ENCODE results near the gene PIK3R5.
A peak's percentile ranks its signal among the peaks of the same experiment; 100 is the strongest.

Gene PIK3R5

GRCh38 chr17:8900207-8900606, 65.3 kb downstream of the PIK3R5 start:
- Histone ChIP-seq H3K27ac (ENCODE audit: low read length) (no peak overlapping the region), H3K4me3 (ENCODE audit: low read length) (no peak overlapping the region), H3K27me3 (ENCODE audit: control insufficient read depth, insufficient read depth, low read length) (0 out of 2 replicates have a peak, but pooled peaks cover 2% of the 10 kb centered on the region)

DNA sequence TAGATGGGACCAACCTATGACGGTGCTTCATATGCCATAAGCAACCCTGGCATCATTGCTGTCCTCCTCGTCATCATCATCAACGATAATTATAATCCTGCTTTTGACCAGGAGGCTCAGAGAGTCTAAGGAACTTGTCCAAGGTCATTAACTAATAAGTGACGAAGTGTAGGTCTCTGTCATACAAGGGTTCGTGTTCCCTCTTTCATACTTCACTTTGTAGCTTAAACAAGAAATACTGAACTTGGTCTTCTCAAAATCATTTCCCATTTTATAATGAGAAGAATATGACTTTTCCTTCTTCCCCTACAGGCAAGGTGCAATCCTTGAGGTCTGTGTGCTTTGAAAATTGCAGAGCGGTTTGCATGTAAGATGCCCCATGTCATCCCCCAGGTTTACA, 66.9 kb downstream of the PIK3R5 start:
- Histone ChIP-seq H3K27ac (ENCODE audit: low read length) (no peak overlapping the region), H3K36me3 (ENCODE audit: control insufficient read depth, insufficient read depth, low read length) (no peaks in the 10 kb centered on the region), H3K9me3 (ENCODE audit: control insufficient read depth, insufficient read depth, low read length) (no peaks in the 10 kb centered on the region), H3K27me3 (ENCODE audit: control insufficient read depth, insufficient read depth, low read length) (0 out of 2 replicates have a peak, but pooled peaks cover 2% of the 10 kb centered on the region), H3K4me3 (ENCODE audit: low read length) (no peak overlapping the region), H3K4me1 (ENCODE audit: control insufficient read depth, insufficient read depth, low read length) (peaks cover 10% of the 10 kb centered on the region)
- no CpG with 5 or more reads among the region's 6 CpGs for WGBS (ENCODE audit: insufficient coverage, insufficient read length)
- DNase-seq (ENCODE audit: low read depth, low spot score) = no peak

More at GRCh38 chr17:8900207-8900606, 65.3 kb downstream of the PIK3R5 start:
- Histone ChIP-seq H3K4me1 (ENCODE audit: control insufficient read depth, insufficient read depth, low read length) (peaks cover 5% of the 10 kb centered on the region), H3K9me3 (ENCODE audit: control insufficient read depth, insufficient read depth, low read length) (no peaks in the 10 kb centered on the region), H3K36me3 (ENCODE audit: control insufficient read depth, insufficient read depth, low read length) (no peaks in the 10 kb centered on the region)
- no CpG with 5 or more reads among the region's 6 CpGs for WGBS (ENCODE audit: insufficient coverage, insufficient read length)
- no peak for DNase-seq (ENCODE audit: low read depth, low spot score)

DNA sequence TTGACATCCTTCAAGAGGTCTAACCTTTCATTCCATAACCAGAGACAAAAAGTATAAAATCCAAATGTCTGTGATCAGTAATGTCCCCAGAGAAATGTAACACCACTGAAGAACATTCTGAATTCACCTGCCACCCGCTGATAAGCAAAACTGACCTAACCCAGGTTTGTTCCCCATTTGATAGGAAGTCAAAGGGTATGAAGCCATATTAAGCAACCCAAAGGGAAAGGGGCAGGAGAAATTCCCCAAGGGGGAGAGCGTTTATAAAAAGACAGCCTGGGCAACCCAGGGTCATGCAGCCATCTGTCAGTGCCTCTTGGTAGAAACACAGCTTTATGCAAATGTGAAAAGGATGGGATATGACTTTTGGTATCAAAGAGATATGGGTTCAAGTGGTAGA, 67.4 kb downstream of the PIK3R5 start:
- no CpG with 5 or more reads among the region's 2 CpGs for WGBS (ENCODE audit: insufficient coverage, insufficient read length)
- H3K27ac ChIP-seq (ENCODE audit: low read length) = no peak overlapping the region
- H3K36me3 ChIP-seq (ENCODE audit: control insufficient read depth, insufficient read depth, low read length) = no peaks in the 10 kb centered on the region
- 0 out of 2 replicates have a peak, but pooled peaks cover 2% of the 10 kb centered on the region for H3K27me3 ChIP-seq (ENCODE audit: control insufficient read depth, insufficient read depth, low read length)
- H3K4me3 ChIP-seq (ENCODE audit: low read length) = no peak overlapping the region
- H3K4me1 ChIP-seq (ENCODE audit: control insufficient read depth, insufficient read depth, low read length) = peaks cover 12% of the 10 kb centered on the region
- H3K9me3 ChIP-seq (ENCODE audit: control insufficient read depth, insufficient read depth, low read length) = no peaks in the 10 kb centered on the region
- no peak for DNase-seq (ENCODE audit: low read depth, low spot score)

DNA sequence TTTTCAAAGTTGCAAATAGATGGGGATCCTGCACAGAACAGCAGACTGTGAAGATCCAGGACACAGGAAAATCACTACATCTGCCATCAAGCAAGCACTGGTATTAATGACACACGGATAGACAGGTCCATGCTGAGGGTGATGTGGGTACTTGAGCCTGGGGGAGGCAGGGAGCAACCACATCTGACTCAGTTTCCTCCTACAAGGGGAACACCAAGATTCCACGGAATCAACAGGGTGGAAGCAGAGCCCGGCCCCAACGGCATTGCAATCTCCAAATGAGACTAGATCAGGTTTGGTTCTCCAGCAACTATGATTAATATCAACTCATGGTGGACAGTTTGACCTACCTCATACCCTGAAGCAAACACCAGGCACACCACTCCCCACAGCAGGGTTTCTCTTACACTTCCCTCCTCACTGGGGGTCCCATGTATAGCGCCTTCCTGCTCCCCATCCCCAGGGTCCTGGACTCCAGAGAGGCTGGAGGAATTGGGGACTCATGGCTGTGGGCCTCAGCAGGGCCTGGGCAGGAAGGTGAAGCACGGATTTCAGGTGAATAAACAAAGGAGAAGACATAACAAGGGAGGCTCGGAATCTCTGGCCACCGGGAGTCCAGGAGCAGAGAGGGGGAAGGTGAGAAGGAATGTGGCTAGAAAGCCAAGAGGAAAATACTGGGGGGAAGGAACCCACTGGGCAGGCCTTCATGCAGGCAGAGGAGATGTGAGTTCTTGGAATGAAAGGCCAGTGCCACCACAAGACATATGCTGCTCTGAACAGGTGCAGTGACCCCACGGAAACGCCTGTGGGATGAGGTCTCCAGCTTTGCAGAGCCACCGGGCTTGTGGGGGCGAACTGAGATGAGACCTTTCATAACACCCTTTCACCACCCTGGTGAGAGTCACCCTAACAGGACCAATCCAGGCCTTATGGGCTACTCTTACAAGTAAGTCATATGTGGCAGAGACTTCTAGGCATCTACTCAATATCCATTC, 68.6 kb downstream of the PIK3R5 start:
- DNase-seq (ENCODE audit: low read depth, low spot score) = no peak
- Histone ChIP-seq H3K4me3 (ENCODE audit: low read length) (no peak overlapping the region), H3K4me1 (ENCODE audit: control insufficient read depth, insufficient read depth, low read length) (peaks cover 12% of the 10 kb centered on the region), H3K9me3 (ENCODE audit: control insufficient read depth, insufficient read depth, low read length) (no peaks in the 10 kb centered on the region), H3K27ac (ENCODE audit: low read length) (no peak overlapping the region), H3K36me3 (ENCODE audit: control insufficient read depth, insufficient read depth, low read length) (no peaks in the 10 kb centered on the region), H3K27me3 (ENCODE audit: control insufficient read depth, insufficient read depth, low read length) (0 out of 2 replicates have a peak, but pooled peaks cover 2% of the 10 kb centered on the region)
- no CpG with 5 or more reads among the region's 12 CpGs for WGBS (ENCODE audit: insufficient coverage, insufficient read length)

DNA sequence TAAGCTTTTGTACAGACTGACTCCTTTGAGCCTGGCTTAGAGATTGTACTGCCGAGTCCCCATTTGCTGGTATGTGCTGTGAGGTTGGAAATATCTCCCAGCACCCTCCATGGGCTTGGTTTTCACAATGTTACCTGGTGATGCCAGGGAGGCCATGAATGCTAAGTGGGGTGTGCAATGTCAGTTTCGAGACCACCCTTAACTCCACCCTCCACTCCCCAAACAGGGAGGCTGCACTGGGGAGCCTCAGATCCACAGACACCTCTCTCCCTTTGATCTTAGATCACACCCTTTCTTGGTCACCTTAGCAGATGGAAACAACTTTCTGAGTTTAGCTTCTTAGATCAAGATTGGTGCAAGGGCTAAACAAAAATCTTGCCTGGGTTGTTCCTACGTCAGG, 69.4 kb downstream of the PIK3R5 start:
- H3K27me3 ChIP-seq (ENCODE audit: control insufficient read depth, insufficient read depth, low read length) = 0 out of 2 replicates have a peak, but pooled peaks cover 2% of the 10 kb centered on the region
- no CpG with 5 or more reads among the region's 3 CpGs for WGBS (ENCODE audit: insufficient coverage, insufficient read length)
- H3K27ac ChIP-seq (ENCODE audit: low read length) = no peak overlapping the region
- no peaks in the 10 kb centered on the region for H3K36me3 ChIP-seq (ENCODE audit: control insufficient read depth, insufficient read depth, low read length)
- DNase-seq (ENCODE audit: low read depth, low spot score) = no peak
- H3K4me3 ChIP-seq (ENCODE audit: low read length) = no peak overlapping the region
- peaks cover 10% of the 10 kb centered on the region for H3K4me1 ChIP-seq (ENCODE audit: control insufficient read depth, insufficient read depth, low read length)
- H3K9me3 ChIP-seq (ENCODE audit: control insufficient read depth, insufficient read depth, low read length) = no peaks in the 10 kb centered on the region

DNA sequence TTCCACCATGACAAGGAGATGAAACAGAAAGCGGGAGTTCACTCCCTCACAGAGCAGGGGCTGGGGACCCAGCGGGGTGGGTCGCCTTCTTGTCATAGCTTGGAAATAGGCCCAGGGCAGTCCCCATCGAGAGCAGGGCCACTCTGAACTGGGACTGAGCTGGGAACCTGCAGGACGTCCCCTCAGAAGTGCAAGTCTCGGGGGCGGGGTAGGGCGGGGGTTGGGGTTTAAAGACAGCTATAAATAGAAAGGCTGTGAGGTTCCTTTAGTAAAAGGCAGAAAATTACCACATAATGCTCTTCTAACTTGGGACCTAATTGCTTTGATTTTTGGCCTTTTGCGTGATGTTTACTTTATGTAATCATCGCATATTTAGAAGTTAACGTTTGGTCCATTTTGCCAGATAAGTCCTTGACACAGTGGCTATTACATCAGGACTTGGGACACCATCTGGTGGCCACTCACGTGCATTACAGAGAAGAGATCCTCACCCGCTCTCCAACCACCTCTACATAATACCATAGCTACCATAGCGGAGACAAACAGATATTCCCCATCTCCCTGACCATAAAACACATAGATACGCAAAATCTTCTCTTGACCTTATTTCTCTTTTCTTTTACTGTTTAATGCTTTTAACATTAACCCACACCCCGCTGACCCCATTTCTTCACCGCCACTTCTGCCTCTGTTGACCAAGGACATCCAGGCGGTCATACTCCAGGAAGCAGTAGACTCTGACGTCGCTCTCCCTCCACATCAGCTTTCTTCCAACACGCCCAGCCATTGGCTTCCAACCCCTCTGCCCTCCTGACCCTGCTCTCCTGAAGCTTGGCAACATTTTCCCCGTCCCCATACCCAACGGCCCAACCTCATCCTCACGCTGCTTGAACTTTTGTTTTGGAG, 70.6 kb downstream of the PIK3R5 start:
- H3K36me3 ChIP-seq (ENCODE audit: control insufficient read depth, insufficient read depth, low read length) = no peaks in the 10 kb centered on the region
- WGBS (ENCODE audit: insufficient coverage, insufficient read length) = no CpG with 5 or more reads among the region's 24 CpGs

GRCh38 chr17:8894202-8894671, 71.3 kb downstream of the PIK3R5 start:
- peak overlapping the region; percentile 3; the same call in 1 of the 2 replicates for H3K4me3 ChIP-seq (ENCODE audit: low read length)
- H3K36me3 ChIP-seq (ENCODE audit: control insufficient read depth, insufficient read depth, low read length) = no peaks in the 10 kb centered on the region
- H3K27ac ChIP-seq (ENCODE audit: low read length) = no peak overlapping the region
- 0 out of 2 replicates have a peak, but pooled peaks cover 2% of the 10 kb centered on the region for H3K27me3 ChIP-seq (ENCODE audit: control insufficient read depth, insufficient read depth, low read length)
- H3K4me1 ChIP-seq (ENCODE audit: control insufficient read depth, insufficient read depth, low read length) = peaks cover 6% of the 10 kb centered on the region; the same call in 1 of the 2 replicates
- DNase-seq (ENCODE audit: low read depth, low spot score) = no peak
- H3K9me3 ChIP-seq (ENCODE audit: control insufficient read depth, insufficient read depth, low read length) = no peaks in the 10 kb centered on the region
- no CpG with 5 or more reads among the region's 17 CpGs for WGBS (ENCODE audit: insufficient coverage, insufficient read length)

More for the DNA sequence above, 70.6 kb downstream of the PIK3R5 start:
- Histone ChIP-seq H3K27me3 (ENCODE audit: control insufficient read depth, insufficient read depth, low read length) (0 out of 2 replicates have a peak, but pooled peaks cover 2% of the 10 kb centered on the region), H3K4me3 (ENCODE audit: low read length) (peak overlapping the region; percentile 3; the same call in 1 of the 2 replicates), H3K9me3 (ENCODE audit: control insufficient read depth, insufficient read depth, low read length) (no peaks in the 10 kb centered on the region), H3K4me1 (ENCODE audit: control insufficient read depth, insufficient read depth, low read length) (peaks cover 6% of the 10 kb centered on the region; the same call in 1 of the 2 replicates), H3K27ac (ENCODE audit: low read length) (no peak overlapping the region)
- DNase-seq (ENCODE audit: low read depth, low spot score) = peak; percentile 52

DNA sequence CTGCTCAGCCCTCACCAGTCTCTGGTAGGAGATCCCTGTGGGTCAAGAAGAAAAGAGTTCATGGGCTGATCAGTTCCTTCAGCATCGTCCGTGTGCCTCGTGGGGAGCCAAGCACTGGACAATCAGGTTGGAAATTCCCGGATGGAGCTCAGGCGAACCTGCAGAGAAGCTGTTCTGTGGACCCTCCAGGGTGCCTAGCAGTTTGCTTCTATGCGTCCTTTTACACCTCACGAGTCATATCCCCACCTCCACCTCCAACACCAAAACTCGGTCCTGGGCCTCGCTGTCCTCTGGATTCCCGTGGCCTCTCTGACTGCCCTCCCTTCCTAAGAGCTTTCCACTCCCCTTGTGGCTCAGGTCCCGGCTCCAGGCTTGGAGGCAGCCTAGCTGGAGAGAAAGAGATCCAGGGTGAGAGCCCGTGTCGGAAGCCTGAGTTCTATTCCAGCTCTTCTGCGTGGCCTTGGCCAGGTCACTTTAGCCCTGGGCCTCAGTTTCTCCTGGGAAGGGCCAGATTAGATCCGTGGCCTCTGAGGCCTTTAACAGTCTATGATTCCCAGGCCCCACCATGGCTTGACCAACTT, 71.8 kb downstream of the PIK3R5 start:
- Histone ChIP-seq H3K4me3 (ENCODE audit: low read length) (0 out of 2 replicates have a peak overlapping the region, but pooled peaks have one; percentile 3), H3K36me3 (ENCODE audit: control insufficient read depth, insufficient read depth, low read length) (no peaks in the 10 kb centered on the region), H3K27ac (ENCODE audit: low read length) (no peak overlapping the region), H3K27me3 (ENCODE audit: control insufficient read depth, insufficient read depth, low read length) (0 out of 2 replicates have a peak, but pooled peaks cover 2% of the 10 kb centered on the region), H3K9me3 (ENCODE audit: control insufficient read depth, insufficient read depth, low read length) (no peaks in the 10 kb centered on the region), H3K4me1 (ENCODE audit: control insufficient read depth, insufficient read depth, low read length) (peaks cover 6% of the 10 kb centered on the region; the same call in 1 of the 2 replicates)
- no peak for DNase-seq (ENCODE audit: low read depth, low spot score)
- no CpG with 5 or more reads among the region's 15 CpGs for WGBS (ENCODE audit: insufficient coverage, insufficient read length)

GRCh38 chr17:8893059-8893458, 72.4 kb downstream of the PIK3R5 start:
- Histone ChIP-seq H3K4me3 (ENCODE audit: low read length) (no peak overlapping the region), H3K9me3 (ENCODE audit: control insufficient read depth, insufficient read depth, low read length) (no peaks in the 10 kb centered on the region), H3K4me1 (ENCODE audit: control insufficient read depth, insufficient read depth, low read length) (peaks cover 7% of the 10 kb centered on the region), H3K27ac (ENCODE audit: low read length) (no peak overlapping the region), H3K27me3 (ENCODE audit: control insufficient read depth, insufficient read depth, low read length) (0 out of 2 replicates have a peak, but pooled peaks cover 2% of the 10 kb centered on the region), H3K36me3 (ENCODE audit: control insufficient read depth, insufficient read depth, low read length) (no peaks in the 10 kb centered on the region)
- no peak for DNase-seq (ENCODE audit: low read depth, low spot score)
- no CpG with 5 or more reads among the region's 3 CpGs for WGBS (ENCODE audit: insufficient coverage, insufficient read length)

Data from iPS DF 6.9 (cell line).